SK-MEL-5 (cell line): ENCODE measurements around the gene THY1. TPM values are rescaled to one million over a fixed set of nuclear protein-coding genes. Genes with fewer than 3 reads are reported as not detected.

Experiments used
- DNase-seq: peaks from one replicate; pipeline ENCODE4 v3.0.0-alpha.2; 2016; ENCODE audit warnings: low read depth, low spot score
- in situ Hi-C: cut with HindIII; loops from 2 replicates; pipeline ENCODE4 v1.10.0; 2016; ENCODE audit warnings: low sequenced_read_pairs, high pct_unique_total_duplicates, low pct_unique_long_range_greater_than_20kb
- total RNA-seq: library from RNA; depleted of rRNA; stranded (reverse); fragments of >200 nt; shearing (Covaris generic); gene quantifications from 2 replicates; pipeline ENCODE4 v1.2.3, GENCODE V29; 2014

THY1 gene
- total RNA-seq, 1 experiment from 2014 or later, result 0.32 TPM

DNA sequence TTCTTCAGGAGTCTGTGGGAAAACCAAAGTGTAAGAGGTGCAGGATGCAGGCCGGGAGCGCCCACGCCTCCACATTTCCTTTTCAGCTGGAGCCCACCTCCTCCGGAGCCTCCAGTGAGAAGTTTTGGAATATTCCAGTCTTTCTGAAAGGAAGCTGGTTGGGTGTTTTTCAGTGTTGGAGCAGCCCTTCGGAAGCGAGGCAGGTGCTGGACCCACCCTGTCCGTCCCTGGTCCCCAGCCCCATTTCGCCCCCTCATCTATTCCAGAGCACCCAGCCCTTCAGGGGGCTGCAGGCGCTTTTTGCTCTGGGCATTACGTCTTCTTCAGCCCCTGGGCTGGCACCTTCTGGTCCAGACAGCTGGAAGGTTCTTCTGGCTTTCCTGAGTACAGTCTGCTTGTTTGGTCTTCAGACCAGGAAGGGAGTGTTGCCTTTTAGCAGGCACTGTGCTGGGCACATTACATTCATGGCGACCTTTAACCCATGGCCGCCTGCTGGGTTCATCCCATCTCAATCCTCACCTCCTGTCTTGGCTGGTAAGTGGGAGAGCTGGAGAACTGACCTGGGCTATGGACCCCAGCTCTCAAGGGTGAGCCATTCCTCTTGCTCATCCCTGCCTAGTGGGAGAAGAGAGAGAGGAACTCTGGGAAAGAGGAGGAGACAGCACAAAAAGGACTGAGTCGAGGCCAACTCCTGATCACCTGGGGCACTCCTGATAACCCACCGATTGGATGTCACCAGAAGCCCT, 710 bp upstream of the THY1 start:
- in situ Hi-C loops, result no loop called here
- no peak for DNase-seq

DNA sequence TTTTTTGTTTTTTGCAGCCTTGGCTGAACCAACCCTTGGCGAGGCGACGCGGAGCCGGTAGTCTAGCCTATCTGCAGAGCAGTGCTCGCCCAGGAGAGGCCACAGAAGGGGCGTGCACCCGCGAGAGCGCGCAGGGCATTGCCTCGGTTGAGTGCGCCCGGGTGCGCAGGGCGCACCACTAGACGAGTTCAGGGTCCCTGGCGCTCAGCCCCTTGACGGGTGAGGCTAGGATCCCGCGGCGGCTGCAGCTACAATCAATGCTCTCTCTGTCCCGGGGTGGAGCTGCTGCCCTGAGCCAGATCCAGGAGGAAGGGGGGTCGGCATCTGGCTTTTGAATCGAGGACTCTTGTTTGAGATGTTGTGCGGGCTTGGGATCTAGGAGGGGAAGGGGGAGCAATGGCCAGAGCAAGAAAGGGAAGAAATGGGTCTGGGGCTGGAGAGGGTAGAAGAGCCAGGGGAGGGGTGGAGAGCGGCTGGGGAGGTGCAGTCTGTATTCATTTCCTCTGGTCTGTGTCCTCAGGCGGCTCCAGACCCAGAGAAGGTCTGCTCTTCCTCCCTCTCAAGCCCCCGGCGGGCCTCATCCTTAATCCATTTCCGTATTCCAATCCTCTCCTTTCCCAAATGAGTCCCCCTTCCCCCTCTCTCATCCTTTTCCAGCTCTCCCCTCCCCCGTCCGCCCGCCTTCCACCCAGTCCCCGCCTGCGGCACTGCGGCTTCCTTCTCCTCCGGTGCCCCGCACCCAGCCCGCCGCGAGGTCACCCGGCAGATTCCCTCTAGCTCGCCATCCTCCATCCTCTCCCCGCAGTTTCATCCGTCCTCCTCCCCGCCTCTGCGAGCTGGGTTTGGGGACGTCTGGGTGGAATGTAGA, 797 bp downstream of the THY1 start:
- DNase-seq, result no peak
- in situ Hi-C loops, result no loop called here

DNA sequence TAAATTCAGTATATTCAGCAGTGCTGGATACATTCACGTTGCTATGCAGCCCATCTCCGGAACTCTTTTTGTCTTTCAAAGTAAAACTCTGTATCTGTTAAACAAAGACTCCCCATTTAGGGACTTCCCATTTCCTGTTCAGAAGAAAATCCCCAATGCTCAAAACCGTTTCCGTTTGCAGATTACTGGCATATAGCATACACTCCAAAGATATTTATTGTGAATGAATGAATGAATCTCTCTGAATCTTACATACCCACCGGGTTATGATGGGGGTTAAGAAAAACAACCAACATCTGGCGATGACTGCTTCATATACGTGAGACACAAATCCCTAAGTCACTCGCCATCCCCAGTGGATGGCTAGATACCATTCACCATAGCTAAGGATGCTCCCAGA, 1.6 kb downstream of the THY1 start:
- in situ Hi-C loops, result no loop called here
- no peak for DNase-seq

DNA sequence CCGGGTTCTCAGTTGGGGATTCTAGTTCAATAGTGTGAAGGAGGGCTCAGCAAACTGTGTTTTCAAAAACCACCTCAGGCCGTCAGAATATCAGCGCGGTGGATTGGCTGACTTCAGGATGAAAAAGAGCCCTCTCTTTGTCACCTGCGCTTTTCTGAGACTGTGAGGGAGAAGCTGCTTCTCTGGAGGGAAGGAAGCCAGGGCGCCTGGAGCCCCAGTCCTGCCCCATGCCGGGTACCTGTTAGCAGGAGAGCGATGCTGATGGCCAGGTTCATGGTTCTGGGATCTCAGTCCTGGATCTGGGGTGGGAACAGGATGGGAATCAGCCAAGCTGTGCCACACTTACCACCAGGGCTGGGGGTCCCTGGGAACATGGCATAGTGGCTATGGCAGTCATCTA, 2.3 kb downstream of the THY1 start:
- in situ Hi-C loops, result no loop called here
- DNase-seq, result no peak

DNA sequence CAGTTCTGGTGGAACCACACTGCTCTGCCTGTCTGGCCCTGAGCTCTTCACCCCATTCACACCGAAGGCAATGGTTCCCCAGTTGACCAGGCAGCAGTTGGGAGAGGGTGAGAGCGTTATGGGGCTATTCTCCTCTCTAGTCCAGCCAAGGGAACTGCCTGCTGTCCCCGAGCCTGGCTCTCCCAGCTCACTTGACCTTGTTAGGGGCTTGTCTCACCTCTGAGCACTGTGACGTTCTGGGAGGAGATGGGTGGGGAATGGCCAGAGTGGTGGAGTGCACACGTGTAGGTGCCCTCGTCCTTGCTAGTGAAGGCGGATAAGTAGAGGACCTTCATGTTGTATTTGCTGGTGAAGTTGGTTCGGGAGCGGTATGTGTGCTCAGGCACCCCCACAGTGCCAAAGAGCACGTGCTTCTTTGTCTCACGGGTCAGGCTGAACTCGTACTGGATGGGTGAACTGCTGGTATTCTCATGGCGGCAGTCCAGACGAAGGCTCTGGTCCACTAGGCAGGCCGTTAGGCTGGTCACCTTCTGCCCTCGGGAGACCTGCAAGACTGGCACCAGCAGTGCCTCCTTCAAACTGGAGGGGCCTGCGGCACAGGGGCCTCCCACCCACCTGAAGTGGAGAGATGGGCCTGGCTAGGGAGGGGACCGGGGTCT, 3.0 kb downstream of the THY1 start:
- no peak for DNase-seq
- in situ Hi-C loops, result no loop called here

DNA sequence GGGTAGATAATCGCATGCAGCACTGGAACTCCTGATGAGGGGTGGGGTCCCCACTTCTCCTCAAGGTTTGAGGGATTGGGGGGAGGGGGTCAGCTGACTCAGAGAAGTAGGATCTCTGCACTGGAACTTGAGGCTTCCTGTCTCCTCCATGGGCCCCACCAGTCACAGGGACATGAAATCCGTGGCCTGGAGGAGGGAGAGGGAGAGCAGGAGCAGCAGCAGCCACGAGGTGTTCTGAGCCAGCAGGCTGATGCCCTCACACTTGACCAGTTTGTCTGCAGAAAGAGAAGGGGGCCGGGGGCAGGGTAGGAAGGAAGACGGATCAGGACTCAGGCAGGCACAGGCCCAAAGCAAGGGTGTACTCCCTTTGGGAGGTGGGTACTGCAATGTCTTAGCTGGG, 3.7 kb downstream of the THY1 start:
- in situ Hi-C loops, result no loop called here
- no peak for DNase-seq

DNA sequence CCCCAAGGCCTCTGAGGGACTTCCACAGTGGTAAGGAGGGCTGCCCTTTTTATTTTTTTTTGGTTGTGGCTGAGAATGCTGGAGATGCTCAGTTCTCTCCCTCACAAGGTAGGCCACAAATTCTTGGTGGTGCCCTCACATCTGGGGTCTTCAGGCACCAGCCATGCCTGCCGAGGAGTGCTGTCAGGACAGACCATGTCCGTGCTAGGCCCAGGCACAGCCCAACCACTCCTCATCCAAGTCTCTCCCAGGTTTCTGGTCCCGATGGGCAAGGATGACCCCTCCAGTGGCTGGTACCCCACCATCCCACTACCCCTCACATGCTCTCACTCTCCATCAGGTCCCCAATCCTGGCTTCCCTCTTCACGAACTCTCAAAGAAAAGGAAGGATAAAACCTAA, 4.2 kb downstream of the THY1 start:
- no peak for DNase-seq
- in situ Hi-C loops, result no loop called here

DNA sequence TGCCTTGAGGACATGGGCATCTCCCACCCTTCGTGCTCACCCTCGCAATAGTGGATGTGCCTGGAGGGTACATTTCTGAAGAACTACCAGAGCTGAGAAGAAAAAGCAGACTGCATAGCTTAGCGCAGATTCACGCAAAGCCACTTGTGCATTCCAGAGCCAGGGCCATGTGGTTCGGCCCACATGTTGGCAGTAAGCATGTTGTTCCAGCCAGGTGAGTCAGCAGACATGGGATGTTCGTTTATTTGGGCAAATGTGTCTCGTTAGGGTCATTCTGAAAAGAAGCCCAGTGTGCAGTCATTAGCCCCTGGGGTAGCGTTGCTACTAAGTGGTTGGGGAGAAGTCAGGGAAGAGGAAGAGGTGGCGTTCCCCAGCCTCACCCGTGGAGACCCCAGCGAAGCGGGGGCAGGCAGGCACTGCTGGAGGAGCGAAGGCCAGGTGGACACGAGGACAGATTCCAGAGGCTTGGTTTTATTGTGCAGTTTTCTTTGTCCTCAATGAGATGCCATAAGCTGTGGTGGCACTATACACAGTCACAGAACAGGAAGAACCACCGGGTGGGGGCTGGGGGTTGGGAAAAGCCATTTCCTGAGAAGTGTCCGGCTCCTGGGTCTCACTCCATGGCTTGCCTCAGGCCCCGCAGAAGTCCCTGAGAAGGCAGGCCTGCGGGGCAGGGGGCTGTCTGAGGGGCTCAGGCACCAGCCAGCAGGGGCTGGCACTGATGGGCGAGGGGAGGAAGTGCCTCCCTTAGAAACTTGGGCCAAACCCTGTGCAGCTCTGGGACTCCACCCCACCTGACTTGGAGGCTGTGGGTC, 5.0 kb downstream of the THY1 start:
- in situ Hi-C loops, result no loop called here
- DNase-seq, result no peak

DNA sequence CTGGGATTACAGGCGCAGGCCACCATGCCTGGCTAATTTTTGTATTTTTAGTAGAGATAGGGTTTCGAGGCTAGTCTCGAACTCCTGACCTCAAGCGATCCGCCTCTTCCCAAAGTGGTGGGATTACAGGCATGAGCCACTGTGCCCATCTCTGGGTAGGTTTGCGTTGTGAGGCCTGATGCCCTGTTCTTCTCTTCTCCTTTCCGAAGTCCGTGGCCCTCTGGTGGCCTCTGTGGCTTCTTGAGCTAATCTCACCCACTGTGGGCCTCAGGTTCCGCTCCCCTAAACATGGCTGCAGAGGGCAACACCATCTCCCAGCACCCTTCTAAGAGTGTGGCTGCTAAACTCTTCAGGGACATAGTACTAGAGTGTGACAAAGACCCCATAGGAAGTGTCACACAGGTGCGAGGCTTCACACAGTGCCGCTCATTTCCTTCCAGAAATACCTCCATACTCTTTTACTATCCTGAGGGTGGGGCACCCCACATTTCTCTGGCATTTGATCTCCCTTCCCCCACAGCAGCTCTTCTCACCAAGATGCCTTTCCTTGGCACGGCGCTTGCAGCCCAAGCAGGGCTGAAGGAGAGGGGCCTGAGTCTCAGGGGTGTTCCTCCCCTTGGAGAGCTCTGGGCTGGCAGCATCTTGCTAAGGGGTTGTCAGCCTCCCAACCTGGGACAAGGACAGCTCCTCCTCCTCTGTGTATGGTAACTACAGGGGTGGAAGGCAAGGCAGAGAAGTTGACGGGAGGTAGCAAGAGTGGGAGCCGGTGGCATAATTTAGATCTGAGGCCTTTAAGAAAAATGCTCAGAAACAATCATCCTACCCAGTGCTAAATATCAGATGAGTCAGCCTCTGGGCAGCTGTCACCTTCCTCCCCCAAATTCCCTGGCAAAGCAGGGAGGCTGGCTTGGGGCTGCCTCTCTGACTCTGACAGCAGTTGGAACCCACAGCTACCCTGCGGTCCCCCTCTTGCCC, 6.1 kb downstream of the THY1 start:
- DNase-seq, result no peak
- in situ Hi-C loops, result no loop called here

DNA sequence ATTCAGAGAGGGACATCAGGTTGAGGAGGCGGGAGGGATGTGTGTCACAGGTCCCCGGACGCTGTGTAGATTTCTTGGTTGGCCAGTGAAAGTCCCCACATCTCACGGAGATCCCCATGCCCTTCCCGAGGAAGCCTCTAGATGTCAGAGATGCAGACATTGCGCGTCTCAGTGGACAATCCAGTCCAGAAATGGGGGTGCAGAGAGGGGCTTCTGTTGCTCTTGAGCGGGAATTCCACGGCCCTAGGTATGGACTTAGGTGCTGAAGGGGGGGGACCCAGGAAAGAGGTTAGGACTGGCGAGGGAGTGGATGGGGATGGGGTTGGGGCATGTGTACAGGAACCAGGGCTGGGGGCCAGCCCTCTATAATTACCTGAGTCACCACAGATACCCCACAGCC, 7.0 kb downstream of the THY1 start:
- DNase-seq, result no peak
- in situ Hi-C loops, result no loop called here

DNA sequence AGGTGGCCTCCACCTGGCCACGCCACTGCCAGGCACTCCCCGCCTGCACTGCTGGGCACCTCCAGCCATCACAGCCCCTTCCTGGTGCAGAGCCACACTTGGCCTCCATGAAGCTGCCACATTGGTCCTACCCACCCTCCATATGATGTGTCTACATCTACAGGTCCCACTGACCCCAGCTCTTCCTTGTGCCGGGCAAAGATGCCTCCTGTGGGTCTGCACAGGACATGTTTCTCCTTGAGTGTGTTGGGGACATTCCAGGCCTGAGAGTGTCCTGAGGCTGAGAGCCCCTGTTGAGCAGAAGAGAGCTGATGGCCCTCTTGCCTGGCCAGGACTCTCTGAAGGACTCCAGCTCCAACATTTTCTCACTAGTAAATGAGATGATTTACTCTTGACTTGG, 7.5 kb downstream of the THY1 start:
- no peak for DNase-seq
- in situ Hi-C loops, result no loop called here

DNA sequence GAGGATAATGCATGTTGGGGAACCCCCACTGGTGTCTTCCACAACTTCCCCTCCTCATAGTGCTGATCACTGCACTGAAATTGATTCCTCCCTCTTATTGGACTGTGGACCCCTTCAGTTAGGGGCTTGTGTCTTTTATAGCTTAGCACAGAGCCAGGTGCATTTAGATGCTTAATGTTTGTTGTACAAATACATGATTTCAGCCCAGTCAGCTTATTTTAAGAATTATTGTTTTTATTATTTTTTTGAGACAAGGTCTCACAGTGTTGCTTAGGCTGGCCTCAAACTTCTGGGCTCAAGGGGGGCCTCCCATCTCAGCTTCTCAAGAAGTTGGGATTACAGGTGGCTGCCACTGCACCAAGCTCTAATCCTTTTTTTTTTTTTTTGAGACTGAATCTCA, 8.2 kb downstream of the THY1 start:
- in situ Hi-C loops, result no loop called here
- no peak for DNase-seq

DNA sequence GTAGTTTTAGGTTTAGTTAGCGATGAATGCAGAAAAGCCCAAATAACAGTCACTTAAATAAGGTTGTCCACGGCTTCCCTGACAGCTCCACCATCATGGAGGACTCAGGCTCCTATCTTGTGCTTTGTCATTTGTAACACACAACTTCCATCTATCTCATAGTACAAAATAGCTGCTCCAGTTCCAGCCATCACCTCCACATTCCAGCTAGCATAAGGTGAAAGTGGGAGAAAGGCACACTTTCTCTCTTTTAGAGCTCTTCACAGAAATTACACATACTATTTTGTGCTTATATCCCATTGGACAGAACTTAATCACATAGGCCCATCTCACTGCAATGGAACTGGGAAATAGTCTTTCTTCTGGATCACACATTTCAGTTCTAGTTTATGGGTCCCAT, 8.7 kb downstream of the THY1 start:
- DNase-seq, result no peak
- in situ Hi-C loops, result no loop called here

DNA sequence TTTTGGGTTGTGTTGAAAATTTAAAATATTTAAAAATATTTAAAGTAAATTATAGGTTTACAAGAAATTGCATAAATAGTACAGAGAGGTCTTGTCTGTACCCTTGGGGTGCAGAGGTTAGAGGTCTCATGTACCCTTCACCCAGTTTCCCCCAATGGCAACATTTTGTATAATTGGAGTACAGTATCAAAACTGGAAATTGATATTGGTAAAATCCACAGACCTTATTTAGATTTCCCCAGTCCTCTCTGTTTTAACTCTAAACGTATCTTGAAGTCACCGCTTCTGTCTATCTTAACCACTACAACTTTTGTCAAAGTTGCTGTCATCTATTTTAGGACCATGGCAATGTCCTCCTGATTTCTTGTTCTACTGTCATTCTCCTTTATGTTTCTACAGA, 10.9 kb downstream of the THY1 start:
- in situ Hi-C loops, result no loop called here
- DNase-seq, result no peak

DNA sequence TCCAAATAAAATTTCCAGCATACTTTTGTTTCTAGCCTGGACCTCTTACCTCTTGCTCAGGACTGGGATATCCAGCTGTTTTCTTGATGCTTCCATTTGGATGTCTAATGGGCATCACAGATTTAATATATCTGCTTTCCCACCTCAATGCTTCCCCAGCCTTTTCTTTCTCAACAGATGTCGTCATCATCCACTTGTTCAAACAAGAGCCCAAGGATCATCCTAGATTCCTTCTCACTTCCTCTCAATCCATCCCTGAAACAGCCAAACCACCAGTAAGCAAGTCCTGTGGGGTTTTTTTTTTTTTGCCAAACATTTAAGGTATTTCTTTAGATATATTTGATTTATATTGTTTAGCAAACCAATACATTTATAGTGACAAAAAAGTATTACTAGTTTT, 12.5 kb downstream of the THY1 start:
- in situ Hi-C loops, result no loop called here
- DNase-seq, result no peak

DNA sequence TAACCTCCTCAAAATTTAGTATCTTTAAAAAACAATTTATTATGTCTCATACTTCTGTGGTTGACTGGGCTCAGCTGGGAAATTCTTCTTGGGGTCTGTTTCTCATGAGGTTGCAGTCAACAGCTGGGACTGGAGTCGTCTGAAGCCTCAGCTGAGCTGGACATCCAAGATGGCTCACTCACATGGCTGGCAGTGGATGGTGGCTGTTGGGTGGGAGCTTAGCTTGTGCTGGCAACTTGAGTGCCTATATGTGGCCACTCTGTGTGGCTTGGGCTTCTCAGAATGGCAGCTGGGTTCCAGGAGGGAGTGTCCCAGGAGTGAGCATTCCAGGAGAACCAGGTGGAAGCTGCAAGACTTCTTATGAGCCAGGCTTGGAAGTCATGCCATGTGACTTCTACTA, 13.2 kb downstream of the THY1 start:
- in situ Hi-C loops, result no loop called here
- no peak for DNase-seq

DNA sequence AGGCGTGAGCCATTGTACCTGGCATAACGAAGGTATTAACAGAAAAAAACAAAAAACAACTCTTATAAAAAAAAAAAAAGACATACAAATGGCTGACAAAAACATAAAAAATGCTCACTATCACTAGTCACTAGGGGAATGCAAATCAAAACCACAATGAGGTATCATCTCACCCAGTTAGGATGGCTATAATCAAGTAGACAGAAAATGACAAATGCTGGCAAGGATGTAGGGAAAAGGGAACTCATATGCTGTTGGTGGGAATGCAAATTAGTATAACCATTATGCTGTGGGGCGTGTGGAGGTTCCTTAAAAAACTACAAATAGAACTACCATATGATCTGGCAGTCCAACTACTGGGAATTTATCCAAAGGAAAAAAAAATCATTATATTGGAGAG, 17.0 kb downstream of the THY1 start:
- in situ Hi-C loops, result no loop called here

More for the DNA sequence above, 17.0 kb downstream of the THY1 start:
- DNase-seq, result no peak
